IPS-18a (cell line): ENCODE results near the gene ANKS1B.

Experiments used
- H3K27ac ChIP-seq: one replicate; pipeline ENCODE4 v1.5.1; 2013; ENCODE audit warnings: low read length
- H3K27me3 ChIP-seq: one replicate; pipeline ENCODE4 v1.6.1; 2013; ENCODE audit warnings: mild to moderate bottlenecking, low read length; ENCODE audit not compliant: control insufficient read depth, insufficient read depth
- H3K36me3 ChIP-seq: one replicate; pipeline ENCODE4 v1.6.1; 2013; ENCODE audit warnings: low read depth, low read length; ENCODE audit not compliant: control insufficient read depth
- H3K4me1 ChIP-seq: one replicate; pipeline ENCODE4 v1.6.1; 2013; ENCODE audit warnings: low read depth, low read length; ENCODE audit not compliant: control insufficient read depth
- H3K4me3 ChIP-seq: one replicate; pipeline ENCODE4 v1.5.1; 2013; ENCODE audit warnings: low read length
- H3K9ac ChIP-seq: one replicate; pipeline ENCODE4 v1.6.1; 2013; ENCODE audit warnings: mild to moderate bottlenecking, low read length, moderate library complexity
- H3K9me3 ChIP-seq: one replicate; pipeline ENCODE4 v1.6.1; 2013; ENCODE audit warnings: low read depth, low read length; ENCODE audit not compliant: control insufficient read depth

The ANKS1B gene

GRCh38 chr12:99783421-99783820 lies 201.3 kb downstream of the ANKS1B start:
- H3K4me1 ChIP-seq, result no peaks in the 10 kb centered on the region
- H3K9ac ChIP-seq, result no peak overlapping the region
- no peaks in the 10 kb centered on the region for H3K9me3 ChIP-seq
- H3K27ac ChIP-seq, result no peak overlapping the region
- no peaks in the 10 kb centered on the region for H3K27me3 ChIP-seq
- H3K36me3 ChIP-seq, result no peaks in the 10 kb centered on the region
- no peak overlapping the region for H3K4me3 ChIP-seq

DNA sequence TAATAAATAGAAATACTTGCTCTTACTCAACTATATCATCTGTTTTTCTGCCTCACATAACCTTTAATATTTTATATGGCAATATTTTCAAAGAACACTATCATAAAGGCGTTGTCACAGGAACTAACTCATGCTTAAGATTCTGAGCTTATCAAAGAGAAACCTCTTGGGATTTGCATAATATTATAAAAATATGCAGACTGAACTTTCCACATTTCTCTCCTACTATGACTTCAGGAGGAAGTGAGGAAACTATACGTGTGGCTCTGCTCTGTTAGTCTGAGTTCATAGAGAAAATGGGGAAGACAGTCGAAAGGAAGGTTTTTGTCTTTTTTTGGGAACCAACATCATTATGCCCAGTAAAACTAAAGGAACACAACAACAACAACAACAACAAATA lies 212.5 kb downstream of the ANKS1B start:
- H3K27ac ChIP-seq, result no peak overlapping the region
- H3K27me3 ChIP-seq, result no peaks in the 10 kb centered on the region
- H3K9me3 ChIP-seq, result no peaks in the 10 kb centered on the region
- no peak overlapping the region for H3K9ac ChIP-seq
- H3K4me1 ChIP-seq, result no peaks in the 10 kb centered on the region
- H3K4me3 ChIP-seq, result no peak overlapping the region
- H3K36me3 ChIP-seq, result no peaks in the 10 kb centered on the region

- H3K4me1 ChIP-seq, result no peaks in the 10 kb centered on the region
- H3K9ac ChIP-seq, result no peak overlapping the region
- no peak overlapping the region for H3K4me3 ChIP-seq
- H3K36me3 ChIP-seq, result no peaks in the 10 kb centered on the region
- H3K9me3 ChIP-seq, result no peaks in the 10 kb centered on the region
- no peak overlapping the region for H3K27ac ChIP-seq
- no peaks in the 10 kb centered on the region for H3K27me3 ChIP-seq
These were observed 213.1 kb downstream of the ANKS1B start for GRCh38 chr12:99771659-99772058.

DNA sequence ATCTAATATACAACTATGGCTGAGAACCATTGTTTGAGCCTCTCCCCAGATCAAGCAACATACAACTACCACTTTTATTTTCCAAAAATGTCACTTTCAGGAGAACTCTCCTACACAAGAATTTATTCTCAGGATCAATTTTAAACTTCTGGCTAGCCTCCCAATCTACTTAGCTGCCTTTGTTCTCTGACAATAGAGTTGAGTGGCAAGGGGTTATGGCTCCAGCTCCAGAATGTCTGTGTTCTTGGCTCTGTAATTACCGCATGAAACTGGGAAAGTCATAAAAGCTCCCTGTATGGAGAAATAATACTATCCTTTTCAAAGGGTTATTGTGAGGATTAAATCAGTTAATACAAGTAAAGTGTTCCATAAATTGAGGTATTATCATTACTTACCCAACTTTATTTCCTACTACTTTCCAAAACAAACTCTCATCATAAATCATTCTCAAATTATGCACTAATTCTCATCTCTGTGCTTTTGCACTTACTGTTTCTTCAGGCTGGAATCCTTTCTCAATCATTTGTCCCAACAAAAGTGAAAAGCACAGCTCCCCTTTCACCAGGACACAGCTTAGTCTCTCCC lies 215.2 kb downstream of the ANKS1B start:
- no peaks in the 10 kb centered on the region for H3K27me3 ChIP-seq
- H3K27ac ChIP-seq, result no peak overlapping the region
- H3K4me1 ChIP-seq, result no peaks in the 10 kb centered on the region

DNA sequence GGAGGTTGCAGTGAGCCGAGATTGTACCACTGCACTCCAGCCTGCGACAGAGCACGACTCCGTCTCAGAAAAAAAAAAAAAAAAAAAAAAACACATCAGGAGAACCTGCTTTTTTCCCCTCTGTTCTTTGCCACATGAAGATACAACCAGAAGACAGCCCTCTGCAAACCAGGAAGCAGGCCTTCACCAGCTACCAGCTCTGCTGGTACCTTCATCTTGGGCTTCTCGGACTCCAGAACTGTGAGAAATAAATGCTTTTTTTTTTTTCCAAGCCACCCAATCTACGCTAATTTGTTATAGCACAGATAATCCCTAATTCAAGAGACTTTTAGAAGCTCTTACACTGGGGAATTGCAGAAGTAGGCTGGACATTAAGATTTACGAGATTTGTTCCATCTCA lies 216.0 kb downstream of the ANKS1B start:
- H3K4me1 ChIP-seq, result no peaks in the 10 kb centered on the region
- H3K4me3 ChIP-seq, result no peak overlapping the region
- no peak overlapping the region for H3K27ac ChIP-seq
- no peaks in the 10 kb centered on the region for H3K9me3 ChIP-seq
- no peaks in the 10 kb centered on the region for H3K27me3 ChIP-seq
- no peak overlapping the region for H3K9ac ChIP-seq
- no peaks in the 10 kb centered on the region for H3K36me3 ChIP-seq

More for the DNA sequence above, 215.2 kb downstream of the ANKS1B start:
- H3K4me3 ChIP-seq, result no peak overlapping the region
- no peak overlapping the region for H3K9ac ChIP-seq
- H3K36me3 ChIP-seq, result no peaks in the 10 kb centered on the region
- H3K9me3 ChIP-seq, result no peaks in the 10 kb centered on the region

DNA sequence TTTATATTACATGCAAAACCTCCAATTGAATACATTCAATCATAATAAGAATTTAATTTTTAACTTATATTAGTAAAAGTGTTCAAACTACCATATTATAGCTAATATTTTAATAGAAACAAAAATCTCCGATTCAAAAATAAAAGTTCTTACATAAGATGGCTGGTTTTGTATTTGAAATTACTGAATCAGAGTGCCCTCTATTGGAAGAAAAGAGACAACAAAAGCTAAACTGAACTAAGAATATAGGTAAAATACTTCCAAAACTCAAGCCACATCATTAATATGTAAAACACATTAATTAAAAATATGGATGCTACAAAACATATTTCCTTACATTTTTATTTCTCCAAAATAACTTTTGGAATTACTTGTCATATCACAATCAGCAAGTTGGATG lies 216.9 kb downstream of the ANKS1B start:
- Histone ChIP-seq H3K36me3 (no peaks in the 10 kb centered on the region), H3K4me1 (no peaks in the 10 kb centered on the region), H3K9me3 (no peaks in the 10 kb centered on the region), H3K9ac (no peak overlapping the region), H3K4me3 (no peak overlapping the region), H3K27ac (no peak overlapping the region), H3K27me3 (no peaks in the 10 kb centered on the region)

DNA sequence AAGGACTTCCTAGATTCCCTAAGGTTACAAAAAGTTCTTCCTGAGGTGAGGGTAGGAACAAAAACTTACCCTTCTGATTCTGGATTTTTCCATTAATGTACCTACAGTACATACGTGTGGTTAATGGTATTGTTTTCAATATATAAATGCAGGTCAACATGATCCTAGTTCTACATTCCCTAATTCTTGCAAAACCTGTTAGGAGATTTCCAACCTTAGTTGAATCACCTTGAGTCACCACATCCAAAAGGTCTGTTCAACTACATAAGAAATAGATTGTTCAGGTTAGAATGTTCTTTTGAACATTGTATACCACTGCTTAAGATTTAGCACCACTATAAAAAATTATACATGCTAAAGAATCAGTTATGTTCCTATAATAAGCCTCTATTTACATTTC lies 218.3 kb downstream of the ANKS1B start:
- Histone ChIP-seq H3K27me3 (no peaks in the 10 kb centered on the region), H3K36me3 (no peaks in the 10 kb centered on the region)

DNA sequence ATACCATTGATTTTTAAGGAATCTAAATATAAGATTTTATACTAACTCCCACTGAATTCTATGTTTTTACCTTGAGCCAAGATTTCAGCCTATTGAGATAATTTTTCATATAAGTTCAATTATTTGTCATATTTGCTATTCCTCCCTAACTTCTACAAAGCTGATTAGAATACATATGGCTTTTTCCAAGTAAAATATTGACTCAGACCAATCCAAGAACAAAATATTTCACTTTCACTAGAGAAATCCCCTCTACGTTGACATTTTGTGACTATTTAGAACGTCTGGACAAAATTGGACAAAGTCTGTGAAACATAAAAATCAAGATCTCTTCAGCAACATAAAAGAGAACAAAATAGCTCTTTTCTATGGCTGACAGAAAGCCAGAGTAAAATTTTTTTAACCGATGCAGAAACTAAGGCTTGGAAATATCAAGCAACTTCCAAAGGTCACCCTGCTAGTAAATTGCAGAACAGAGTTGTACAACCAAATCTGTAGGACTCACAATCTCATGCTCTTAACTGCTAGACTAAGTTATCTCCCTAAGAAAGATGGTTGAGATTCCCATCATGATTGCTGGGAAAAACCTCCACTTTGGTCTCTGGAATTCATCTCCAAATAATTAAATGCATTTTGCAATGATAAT lies 219.1 kb downstream of the ANKS1B start:
- Histone ChIP-seq H3K27ac (no peak overlapping the region), H3K27me3 (no peaks in the 10 kb centered on the region), H3K9ac (no peak overlapping the region), H3K36me3 (no peaks in the 10 kb centered on the region), H3K9me3 (no peaks in the 10 kb centered on the region), H3K4me3 (no peak overlapping the region), H3K4me1 (no peaks in the 10 kb centered on the region)

More for the DNA sequence above, 218.3 kb downstream of the ANKS1B start:
- Histone ChIP-seq H3K9me3 (no peaks in the 10 kb centered on the region), H3K9ac (no peak overlapping the region), H3K4me3 (no peak overlapping the region), H3K4me1 (no peaks in the 10 kb centered on the region), H3K27ac (no peak overlapping the region)

DNA sequence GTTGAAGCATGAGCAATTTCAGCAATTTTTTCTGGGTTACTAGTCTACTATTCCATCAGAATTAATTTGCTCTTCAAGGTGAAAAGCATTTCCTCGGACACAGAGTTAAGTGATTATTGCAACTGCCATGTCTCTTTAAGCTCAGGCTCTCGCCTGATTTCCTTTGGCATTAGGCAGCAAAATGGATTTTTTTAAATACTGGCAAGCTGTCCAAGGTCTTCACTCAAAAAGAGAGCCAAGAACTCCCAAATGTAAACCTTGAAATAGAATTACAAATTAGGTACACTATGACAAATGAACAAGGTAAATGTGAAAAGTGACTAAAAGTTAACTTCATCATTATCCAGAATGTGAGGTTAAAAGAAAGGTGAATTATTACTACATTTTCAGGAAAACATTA lies 225.3 kb downstream of the ANKS1B start:
- H3K27me3 ChIP-seq, result no peaks in the 10 kb centered on the region
- no peak overlapping the region for H3K27ac ChIP-seq
- H3K36me3 ChIP-seq, result no peaks in the 10 kb centered on the region
- no peak overlapping the region for H3K4me3 ChIP-seq
- no peaks in the 10 kb centered on the region for H3K4me1 ChIP-seq
- H3K9ac ChIP-seq, result no peak overlapping the region
- H3K9me3 ChIP-seq, result no peaks in the 10 kb centered on the region

DNA sequence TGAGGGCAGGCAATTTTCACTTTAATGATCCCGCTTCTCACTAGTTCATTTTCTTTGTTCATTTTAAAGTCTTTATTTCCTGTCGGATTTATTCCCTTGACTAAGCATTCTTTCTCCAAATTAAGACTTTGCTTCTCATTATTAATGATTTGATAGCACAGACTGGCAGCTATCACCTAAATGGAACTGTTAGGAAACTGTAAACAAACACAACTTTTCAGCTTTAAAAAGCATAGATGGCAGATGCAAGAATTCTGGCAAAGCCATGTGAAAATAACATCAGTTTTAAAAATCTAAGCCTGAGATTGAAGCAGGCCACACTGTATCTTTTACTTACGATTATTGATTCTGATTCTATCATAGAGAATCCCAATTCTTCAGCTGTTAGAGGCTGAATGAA lies 225.7 kb downstream of the ANKS1B start:
- H3K27ac ChIP-seq, result no peak overlapping the region
- no peaks in the 10 kb centered on the region for H3K4me1 ChIP-seq
- H3K27me3 ChIP-seq, result no peaks in the 10 kb centered on the region
- no peak overlapping the region for H3K9ac ChIP-seq
- H3K36me3 ChIP-seq, result no peaks in the 10 kb centered on the region
- no peak overlapping the region for H3K4me3 ChIP-seq
- H3K9me3 ChIP-seq, result no peaks in the 10 kb centered on the region

- H3K9me3 ChIP-seq, result no peaks in the 10 kb centered on the region
- no peak overlapping the region for H3K4me3 ChIP-seq
- H3K4me1 ChIP-seq, result no peaks in the 10 kb centered on the region
- H3K27ac ChIP-seq, result no peak overlapping the region
- H3K9ac ChIP-seq, result no peak overlapping the region
- H3K36me3 ChIP-seq, result no peaks in the 10 kb centered on the region
- H3K27me3 ChIP-seq, result no peaks in the 10 kb centered on the region
These were observed 232.0 kb downstream of the ANKS1B start for GRCh38 chr12:99752740-99753139.

- H3K4me3 ChIP-seq, result no peak overlapping the region
- no peaks in the 10 kb centered on the region for H3K9me3 ChIP-seq
- no peaks in the 10 kb centered on the region for H3K27me3 ChIP-seq
- H3K27ac ChIP-seq, result no peak overlapping the region
- no peaks in the 10 kb centered on the region for H3K36me3 ChIP-seq
- H3K4me1 ChIP-seq, result no peaks in the 10 kb centered on the region
- no peak overlapping the region for H3K9ac ChIP-seq
These were observed 238.2 kb downstream of the ANKS1B start for GRCh38 chr12:99746538-99746937.
